DMS79 treated with DMSO at 0.1 percent for 48 hours (cell line): ENCODE data around the gene S1PR4.
"Not testable (repeated sequence)": the region's sequence is repeated elsewhere in the genome, so short reads cannot be mapped to it uniquely, and the experiment has no call there.

ENCODE experiments used
- DNase-seq: peaks from one replicate; lab custom pipeline; 2025; lab: John Stamatoyannopoulos, UW

Gene S1PR4

GRCh38 chr19:3152419-3152780 is 26.2 kb upstream of the S1PR4 start:
- DNase-seq = no peak

DNA sequence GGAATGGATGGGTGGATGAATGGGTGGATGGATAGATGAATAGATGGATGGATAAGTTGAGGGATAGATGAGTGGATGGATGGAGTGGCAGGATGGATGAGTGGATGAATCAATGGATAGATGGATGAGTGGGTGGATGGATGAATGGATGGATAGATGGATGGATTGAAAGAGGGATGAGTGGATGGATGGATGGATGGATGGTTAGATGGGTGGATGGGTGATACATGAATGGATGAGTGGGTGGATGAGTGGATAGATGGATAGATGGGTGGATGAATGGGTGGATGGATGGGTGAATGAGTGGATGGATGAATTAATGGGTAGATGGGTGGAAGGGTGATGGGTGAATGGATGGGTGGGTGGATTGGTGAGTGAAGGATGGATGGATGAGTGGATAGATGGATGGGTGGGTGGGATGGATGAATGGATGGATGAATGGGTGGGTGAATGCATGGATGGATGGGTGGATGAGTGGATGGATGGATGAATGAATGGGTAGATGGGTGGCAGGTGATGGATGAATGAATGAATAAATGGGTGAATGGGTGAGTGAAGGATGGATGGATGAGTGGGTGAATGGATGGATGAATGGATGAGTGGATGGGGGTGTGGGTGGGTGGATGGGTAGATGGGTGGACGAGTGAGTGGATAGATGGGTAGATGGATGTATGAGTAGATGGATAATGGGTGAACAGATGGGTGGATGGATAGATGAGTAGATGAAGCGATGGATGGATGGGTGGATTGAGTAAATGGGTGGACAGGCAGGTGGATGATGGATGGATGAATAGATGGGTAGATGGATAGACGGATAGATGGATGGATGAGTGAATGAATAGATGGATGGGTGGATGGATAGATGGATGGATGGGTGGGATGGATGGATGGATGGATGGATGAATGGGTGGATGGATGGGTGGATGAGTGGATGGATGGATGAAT is 25.0 kb upstream of the S1PR4 start:
- DNase-seq = no peak

DNA sequence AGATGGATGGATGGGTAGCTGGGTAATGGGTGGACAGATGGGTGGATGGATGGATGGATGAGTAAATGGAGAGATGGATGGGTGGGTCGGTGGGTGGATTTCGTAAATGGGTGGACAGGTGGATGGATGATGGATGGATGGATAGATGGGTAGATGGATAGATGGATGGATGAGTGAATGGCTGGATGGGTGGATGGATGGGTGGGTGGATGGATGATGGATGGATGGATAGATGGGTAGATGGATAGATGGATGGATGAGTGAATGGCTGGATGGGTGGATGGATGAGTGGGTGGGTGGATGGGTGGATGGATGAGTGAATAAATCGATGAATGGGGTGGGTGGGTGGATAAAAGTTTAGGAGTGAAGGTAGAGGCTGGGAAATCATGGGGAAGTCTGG is 24.1 kb upstream of the S1PR4 start:
- DNase-seq = not testable (repeated sequence)

DNA sequence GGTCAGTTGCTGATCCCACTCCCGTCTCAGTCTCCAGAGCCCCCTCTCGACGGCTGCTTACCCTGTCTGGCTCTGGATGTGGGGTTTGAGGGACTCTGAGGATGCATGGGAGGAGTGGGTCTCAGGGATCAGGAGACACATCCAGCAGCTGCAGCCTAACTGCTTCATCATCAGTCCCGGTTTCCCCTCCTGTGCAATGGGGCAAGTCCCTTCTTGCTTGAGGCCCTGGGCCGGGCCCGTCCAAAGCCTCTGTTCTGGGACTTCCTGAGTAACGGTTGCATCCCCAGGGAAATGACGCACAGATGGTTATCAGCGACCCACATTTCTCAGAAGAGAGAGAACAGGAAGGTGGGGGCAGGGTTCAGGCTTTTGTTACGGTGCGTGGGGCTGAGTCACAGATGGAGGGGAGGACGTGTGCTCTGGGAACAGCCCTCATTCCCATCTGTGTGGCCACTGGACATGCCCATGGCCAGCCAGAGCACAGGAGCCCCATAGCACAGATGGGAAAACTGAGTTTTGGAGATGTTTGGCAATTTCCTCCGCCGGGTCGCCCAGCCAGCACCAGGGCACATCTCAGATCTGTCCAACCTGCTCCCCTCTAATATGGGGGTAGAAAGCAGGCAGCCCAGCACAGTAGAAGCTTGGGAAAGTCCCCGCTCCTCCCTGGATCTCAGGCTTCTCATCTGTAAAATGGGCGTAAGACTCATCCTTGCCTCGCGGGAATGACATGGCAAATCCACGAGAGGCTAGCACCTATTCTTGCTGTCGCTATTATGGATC is 23.4 kb upstream of the S1PR4 start:
- no peak for DNase-seq

DNA sequence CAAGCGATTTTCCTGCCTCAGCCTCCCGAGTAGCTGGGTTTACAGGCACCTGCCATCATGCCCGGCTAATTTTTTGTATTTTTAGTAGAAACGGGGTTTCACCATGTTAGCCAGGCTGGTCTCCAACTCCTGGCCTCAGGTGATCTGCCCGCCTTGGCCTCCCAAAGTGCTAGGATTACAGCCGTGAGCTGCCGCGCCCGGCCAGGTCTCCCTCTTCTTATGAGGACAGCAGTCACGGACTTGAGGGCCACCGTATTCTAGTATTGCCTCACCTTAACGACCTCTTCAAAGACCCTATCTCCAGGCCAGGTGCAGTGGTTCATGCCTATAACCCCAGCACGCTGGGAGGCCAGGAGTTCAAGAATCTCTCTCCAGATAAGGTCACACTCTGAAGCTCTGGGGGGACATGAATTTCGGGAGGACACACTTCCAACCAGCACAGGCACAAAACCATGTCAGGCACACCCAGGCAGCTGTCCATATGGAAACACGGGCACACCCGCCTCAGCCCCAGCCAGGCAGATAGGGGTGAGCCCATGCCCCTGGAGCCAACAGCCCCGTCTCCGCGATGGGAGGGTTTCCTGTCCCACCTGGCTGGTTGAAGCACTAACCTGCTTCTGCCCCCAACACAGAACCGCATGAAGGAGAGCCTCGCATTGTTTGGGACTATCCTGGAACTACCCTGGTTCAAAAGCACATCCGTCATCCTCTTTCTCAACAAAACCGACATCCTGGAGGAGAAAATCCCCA is 21.3 kb upstream of the S1PR4 start:
- no peak for DNase-seq

DNA sequence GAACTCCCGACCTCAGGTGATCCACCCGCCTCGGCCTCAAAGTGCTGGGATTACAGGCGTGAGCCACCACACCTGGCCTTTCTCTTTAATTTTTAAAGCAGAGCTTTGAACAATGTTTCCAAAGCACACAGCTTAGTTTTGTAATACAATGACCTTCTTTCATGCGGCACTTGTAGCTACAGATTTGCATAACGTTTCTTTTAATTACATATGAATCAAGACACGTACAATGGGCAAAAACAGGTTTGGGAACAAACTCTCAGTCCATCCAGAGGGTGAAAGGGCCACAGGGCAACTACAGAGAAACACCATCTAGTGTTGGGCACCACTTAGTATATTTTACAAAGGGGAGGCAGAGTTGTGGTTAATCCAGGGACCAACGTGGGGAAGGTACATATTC is 19.0 kb upstream of the S1PR4 start:
- no peak for DNase-seq

DNA sequence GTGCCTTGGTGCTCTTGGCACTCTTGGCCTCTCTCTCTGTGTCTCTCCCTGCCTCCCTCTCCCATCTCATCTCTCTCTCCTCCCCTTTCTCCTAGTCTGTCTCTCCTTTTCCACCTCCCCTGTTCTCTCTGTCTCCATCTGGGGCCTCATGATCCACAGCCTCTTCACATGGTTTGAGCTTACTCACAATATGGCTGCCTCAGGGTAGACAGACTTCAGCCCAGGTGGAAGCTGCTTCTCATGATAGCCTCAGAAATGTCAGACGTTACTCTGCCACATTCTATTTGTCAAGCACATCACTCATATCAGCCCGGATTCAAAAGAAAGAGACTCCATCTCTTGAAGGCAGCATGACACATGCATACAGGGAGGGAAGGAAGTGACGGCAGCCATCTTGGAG is 18.4 kb upstream of the S1PR4 start:
- no peak for DNase-seq

- no peak for DNase-seq
These were observed 17.1 kb upstream of the S1PR4 start for GRCh38 chr19:3161453-3161852.

DNA sequence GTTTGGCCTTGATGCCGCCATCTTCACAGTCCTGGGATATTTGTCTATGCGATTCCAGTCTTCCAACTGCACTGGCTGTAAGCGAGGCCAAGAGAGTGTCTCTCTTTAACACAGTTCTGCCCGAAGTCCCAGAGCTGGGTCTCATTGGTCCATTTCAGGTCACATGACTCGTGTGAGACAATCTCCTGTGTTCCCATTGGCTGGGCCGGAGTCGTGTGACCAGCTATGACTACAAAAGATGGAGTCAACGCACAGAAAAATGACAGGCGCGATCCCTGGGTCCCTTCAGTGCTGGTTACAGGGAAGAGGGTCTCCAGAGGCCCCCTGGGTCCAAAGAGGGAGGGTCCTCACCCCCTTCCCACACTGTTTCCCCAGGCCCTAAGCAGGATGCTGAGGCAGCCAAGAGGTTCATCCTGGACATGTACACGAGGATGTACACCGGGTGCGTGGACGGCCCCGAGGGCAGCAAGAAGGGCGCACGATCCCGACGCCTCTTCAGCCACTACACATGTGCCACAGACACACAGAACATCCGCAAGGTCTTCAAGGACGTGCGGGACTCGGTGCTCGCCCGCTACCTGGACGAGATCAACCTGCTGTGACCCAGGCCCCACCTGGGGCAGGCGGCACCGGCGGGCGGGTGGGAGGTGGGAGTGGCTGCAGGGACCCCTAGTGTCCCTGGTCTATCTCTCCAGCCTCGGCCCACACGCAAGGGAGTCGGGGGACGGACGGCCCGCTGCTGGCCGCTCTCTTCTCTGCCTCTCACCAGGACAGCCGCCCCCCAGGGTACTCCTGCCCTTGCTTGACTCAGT is 15.9 kb upstream of the S1PR4 start:
- DNase-seq = no peak

- DNase-seq = peak; percentile 36
These were observed 15.2 kb upstream of the S1PR4 start for GRCh38 chr19:3163230-3163886.

GRCh38 chr19:3163943-3164342 is 14.6 kb upstream of the S1PR4 start:
- no peak for DNase-seq

DNA sequence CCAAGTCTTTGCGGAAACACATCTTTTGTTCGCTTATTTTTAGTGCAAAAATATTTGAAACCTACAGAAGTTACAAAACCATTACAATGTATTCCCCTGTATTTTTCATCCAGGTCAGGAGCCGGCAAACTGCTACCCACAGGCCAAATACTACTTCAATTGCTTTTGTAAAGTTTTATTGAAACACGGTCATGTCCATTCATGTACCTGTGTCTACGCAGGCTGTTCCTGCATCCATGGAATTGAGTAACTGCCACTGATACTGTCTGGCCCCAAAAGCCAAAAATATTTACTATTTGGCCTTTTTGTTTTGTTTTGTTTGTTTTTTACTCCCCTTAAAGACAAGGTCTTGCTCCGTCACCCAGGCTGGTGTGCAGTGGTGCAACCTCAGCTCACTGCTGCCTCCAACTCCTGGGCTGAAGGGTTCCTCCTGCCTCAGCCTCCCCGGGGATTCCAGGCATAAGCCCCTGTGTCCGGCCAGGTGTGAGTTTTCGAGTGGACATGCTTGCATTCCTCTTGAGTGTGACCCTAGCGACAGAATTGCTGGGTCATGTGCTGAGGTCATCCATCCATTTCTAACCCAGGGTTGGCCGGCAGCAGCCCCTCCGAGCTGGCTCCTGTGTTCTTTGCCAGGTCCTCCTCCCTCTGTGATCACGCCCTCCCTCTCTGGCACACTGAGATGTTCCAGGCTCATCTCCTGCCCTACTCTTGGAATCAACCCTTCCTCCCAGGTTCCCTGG is 10.9 kb upstream of the S1PR4 start:
- peak; percentile 4 for DNase-seq

- no peak for DNase-seq
These were observed 6.5 kb upstream of the S1PR4 start for GRCh38 chr19:3171894-3172672.

DNA sequence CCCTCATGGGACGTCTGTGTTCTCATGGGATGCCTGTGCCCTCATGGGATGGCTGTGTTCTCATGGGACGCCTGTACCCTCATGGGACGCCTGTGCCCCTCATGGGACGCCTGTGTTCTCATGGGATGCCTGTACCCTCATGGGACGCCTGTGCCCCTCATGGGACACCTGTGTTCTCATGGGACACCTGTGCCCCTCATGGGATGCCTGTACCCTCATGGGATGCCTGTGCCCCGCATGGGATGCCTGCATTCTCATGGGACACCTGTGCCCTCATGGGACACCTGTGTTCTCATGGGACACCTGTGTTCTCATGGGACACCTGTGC is 5.9 kb upstream of the S1PR4 start:
- DNase-seq = not testable (repeated sequence)

- peak; percentile 79 for DNase-seq
These were observed 2.5 kb upstream of the S1PR4 start for GRCh38 chr19:3175781-3176714.

- DNase-seq = no peak
These were observed 1.7 kb upstream of the S1PR4 start for GRCh38 chr19:3176715-3177501.

DNA sequence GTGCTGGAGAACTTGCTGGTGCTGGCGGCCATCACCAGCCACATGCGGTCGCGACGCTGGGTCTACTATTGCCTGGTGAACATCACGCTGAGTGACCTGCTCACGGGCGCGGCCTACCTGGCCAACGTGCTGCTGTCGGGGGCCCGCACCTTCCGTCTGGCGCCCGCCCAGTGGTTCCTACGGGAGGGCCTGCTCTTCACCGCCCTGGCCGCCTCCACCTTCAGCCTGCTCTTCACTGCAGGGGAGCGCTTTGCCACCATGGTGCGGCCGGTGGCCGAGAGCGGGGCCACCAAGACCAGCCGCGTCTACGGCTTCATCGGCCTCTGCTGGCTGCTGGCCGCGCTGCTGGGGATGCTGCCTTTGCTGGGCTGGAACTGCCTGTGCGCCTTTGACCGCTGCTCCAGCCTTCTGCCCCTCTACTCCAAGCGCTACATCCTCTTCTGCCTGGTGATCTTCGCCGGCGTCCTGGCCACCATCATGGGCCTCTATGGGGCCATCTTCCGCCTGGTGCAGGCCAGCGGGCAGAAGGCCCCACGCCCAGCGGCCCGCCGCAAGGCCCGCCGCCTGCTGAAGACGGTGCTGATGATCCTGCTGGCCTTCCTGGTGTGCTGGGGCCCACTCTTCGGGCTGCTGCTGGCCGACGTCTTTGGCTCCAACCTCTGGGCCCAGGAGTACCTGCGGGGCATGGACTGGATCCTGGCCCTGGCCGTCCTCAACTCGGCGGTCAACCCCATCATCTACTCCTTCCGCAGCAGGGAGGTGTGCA is 587 bp downstream of the S1PR4 start:
- no peak for DNase-seq
